EL (cell line): ENCODE measurements around the gene MRGPRF.
"Not testable (repeated sequence)": the region's sequence is repeated elsewhere in the genome, so short reads cannot be mapped to it uniquely, and the experiment has no call there.

ENCODE experiments used
- DNase-seq: peaks from one replicate; pipeline ENCODE4 v3.0.0-alpha.2; 2016

The MRGPRF gene

DNA sequence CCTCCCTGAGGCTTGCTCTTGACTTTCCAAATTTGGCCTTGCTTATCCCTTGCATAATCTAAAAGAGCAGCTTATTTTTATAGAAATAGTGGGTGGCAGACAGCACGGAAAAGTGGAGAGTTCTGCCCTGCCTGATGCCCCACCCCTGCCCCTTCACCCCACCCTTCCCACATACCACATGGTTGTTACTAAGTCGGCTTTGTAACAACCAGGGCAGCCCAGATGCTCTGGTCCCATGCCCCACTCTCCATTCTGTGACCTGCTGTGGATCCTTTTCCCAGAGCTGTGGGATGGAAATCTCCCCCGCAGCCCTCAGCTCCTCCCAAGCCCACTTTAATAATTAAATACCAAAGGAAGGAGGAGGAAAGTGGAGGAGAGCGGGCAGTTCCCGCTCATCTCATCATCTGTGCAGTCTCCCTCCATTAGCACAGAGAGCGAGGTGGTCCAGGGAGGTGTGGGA lies 10.9 kb downstream of the MRGPRF start:
- no peak for DNase-seq

DNA sequence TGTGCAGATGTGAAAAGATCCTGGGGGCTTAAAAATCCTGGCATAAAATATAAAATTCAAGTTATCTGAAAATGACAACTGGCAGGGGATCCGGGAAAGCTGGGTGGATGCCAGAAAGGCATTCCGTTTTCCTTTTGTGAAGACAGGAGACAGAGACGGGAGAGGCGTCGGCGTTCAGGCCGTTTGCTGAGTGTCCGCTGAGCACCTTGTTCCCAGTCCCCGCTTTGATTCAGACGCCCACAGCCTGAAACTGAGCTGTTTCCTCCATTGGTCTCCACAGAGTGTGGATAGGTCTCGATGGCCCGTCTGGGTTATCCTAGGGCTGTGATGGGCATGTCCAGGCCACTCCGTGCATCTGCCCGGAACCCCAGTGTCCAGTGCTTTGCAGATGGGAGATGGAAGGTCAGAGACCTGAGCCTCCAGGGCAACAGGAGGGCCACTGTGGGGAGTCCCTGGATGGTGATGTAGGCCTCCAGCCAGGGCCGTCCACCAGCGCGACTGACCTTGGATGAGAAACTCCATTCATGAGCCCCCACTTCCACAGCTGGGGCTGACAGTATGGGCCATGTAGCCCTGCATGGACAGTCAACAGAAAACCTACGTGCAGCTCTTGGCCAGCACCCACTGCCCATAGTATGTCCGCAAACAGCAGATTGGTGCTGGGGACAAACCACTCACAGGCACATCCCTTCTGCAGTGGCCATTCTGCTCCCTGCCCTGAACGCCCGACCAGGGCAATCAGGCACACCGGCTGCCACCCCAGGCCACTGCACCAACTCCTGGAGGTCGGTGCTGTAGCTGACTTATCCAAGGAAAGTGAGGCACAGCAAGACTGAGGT lies 11.6 kb downstream of the MRGPRF start:
- no peak for DNase-seq

DNA sequence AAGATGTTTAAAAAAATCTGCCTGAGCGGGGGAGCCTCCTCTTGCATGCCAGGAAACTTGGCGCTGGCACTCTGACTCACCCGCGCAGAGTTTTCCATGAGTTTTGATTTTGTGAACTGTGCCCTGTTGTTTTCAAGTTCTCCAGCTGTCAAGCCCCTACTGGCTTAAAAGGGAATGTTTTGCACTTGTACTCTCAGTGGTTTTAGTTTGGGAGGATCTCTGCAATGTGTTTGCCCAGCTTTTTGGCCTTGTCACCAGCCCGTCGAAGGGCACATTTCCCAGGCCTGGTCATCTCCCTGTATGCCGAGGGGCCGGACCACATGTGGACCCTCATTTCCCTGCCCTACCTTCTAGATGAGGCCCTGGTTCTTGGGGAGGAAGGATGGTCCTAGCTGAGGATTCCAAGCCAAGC lies 12.2 kb downstream of the MRGPRF start:
- DNase-seq: peak; percentile 83

DNA sequence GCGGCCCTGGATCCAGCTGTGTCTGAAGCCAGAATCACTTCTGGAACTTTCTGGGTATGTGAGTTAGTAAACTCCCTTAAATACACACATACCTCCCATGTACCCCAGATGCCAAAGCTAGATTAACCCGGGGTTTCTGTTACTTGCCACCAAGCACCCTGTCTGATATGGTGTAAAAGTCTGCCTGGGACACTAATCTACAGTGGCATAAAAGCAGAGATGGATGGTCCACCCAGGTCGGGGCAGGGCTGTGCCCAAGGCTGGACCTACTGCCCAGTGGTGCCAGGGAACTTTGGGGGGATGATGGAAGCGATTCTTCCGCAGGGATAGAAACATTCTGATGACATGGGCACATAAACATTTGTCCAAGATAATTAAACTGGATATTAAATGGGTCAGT lies 12.7 kb downstream of the MRGPRF start:
- DNase-seq: no peak

DNA sequence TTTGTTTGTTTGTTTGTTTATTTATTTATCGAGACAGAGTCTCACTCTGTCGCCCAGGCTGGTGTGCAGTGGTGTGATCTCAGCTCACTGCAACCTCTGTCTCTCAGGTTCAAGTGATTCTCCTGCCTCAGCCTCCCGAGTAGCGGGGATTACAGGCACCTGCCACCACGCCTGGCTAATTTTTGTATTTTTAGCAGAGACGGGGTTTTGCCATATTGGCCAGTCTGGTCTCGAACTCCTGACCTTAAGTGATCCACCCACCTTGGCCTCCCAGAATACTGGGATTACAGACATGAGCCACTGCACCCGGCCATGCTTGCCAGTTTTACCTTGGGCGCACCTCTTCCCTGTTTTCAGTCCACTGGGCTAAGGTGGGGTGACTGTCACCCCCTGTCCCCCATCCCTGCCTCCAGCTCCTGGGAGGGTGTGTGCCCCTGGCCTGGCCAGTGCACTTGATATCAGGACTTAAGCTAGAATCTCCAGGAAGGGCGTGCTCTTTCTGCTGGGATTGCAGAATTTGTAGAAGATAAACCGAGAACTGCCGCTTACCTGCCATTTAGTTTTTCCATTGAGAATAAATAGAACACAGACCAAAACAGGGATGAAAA lies 13.2 kb downstream of the MRGPRF start:
- DNase-seq: not testable (repeated sequence)

DNA sequence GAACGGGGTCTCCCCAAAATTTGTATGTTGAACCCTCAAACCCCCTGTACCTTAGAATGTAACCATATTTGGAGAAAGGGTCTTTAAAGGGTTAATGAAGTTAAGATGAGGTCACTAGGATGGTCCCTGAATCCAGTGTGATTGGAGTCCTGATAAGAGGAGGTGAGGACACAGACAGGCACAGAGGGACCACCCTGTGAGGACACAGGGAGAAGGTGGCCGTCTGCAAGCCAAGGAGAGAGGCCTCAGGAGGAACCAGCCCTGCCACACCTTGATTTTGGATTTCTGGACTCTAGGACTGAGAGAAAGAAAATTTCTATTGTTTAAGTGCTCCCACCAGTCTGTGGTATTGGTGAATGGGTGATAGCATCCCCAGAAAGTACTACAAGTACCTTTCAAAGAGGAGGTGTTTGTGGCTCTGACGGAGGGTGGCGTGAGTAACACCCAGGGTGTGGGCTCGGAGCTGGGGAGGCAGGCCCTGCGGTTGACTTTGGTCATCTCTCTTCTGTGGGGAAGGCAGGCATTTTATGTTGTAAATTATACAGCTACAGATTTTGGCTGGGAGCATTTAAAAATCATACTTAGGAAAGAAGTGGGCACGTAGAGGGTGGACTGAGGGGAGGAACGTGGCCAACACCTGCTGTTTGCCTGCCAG lies 13.8 kb downstream of the MRGPRF start:
- DNase-seq: no peak

DNA sequence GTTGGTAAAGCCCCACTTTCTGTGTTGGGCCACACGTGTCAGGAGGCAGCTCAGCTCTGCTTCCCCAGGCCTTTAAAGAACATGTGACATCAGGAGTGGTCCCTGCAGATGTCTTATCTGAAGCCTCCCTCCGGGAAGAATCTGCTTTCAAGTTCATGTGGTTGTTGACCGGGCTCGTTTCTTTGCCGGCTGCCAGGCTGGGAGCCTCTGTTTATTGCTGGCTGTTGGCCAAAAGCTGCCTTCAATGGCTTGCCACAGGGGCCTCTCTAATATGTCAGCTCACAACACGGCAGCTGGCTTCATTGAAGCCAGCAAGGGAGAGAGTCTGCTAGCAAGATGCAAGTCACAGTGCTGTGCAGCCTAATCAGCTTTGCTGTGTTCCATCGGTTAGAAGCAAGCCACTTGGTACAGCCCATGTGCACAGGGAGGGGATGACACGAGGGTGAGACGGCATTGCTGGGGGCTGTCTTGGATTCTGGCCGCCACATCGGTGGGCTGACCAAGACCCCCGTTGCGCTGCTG lies 14.6 kb downstream of the MRGPRF start:
- DNase-seq: peak; percentile 11

DNA sequence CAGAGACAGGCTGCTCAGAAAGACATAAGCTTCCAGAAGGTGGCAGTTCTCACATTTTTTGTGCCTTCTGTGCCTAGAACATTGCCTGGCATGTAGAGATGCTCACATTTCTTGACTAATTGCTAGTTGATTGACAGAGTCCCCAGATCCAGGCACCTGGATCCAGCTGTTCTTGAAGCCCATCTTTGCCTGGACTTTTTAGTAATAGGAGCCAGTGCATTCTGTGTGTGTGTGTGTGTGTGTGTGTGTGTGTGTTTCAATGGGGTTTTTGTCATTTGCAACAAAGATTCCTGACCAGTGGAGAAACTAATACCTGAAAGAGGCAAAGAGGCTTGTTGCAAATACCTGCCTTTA lies 15.1 kb downstream of the MRGPRF start:
- DNase-seq: no peak

DNA sequence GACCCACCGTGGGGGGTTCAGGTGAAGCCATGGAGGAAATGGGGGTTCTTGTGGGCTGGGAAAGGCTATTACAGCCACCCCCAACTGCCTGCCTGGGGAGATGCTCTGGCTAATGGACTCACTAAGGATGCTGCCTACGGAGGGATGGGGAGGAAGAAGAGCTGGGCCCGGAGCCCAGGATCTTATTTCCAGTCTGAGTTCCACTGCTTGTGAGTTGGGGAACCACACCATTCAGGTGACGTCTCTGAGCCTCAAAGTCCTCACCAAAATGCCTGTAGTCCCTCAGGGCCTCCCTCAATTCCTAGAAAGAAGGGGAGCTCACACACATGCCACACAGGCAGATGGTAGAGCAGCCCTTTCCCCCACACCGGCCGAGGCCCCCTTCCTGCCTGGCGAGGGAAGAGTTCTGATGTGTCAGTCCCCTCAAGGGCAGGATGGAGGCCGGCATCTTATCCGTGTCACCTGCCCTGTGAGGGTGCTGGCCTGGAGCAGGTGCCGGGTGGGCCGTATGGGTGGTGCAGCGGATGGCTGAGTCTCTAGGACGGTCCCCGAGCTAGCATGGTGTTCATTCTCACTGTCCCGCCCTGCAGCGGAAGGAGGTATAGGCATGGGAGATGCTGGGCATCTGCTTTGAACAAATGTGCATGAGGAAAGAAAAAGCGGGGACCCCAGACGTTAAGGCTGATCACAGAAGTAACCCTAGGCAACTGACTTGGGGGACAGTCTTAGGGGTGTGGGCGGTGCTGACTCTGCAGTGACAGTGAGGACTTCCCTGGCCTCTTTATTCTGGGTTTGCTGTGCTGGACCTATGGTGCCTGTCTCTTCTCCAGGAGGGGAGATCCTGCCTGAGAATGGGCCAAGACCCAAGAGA lies 15.7 kb downstream of the MRGPRF start:
- DNase-seq: no peak

DNA sequence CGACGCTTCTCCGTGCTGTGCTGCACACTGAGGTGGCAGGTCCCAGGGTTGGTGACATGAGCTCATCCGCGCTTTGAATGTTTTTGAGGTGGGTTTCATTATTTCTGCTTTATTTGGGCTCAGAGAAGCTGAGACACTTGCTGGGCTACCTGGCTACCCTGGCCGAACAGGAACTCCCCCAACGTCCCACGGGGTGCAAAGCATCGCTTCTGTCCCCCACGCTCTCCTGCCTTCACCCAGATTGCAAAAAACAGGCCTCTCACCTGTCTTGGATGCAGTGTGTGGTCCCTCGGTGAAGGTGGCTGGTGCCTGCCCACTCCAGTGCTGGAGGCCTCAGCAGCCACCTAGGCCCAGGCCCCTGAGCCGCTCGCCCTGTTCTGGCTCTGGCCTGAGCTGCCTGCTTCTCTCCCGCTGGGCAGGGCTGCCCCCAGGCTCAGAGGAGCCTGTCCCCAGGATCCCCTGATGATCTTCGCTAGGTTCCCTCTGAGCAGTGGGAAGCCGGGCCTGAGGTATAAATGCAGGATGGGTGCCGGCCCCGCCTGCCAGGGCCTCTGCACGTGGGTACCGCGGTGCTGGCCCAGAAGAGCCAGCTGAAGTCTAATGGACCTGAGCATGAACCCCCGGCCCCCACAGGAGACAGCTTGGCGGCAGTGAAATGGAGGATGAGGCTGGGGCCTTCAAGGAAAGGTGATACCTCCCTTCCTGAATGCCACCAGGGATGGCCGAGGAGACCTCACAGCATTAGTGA lies 16.5 kb downstream of the MRGPRF start:
- no peak for DNase-seq

DNA sequence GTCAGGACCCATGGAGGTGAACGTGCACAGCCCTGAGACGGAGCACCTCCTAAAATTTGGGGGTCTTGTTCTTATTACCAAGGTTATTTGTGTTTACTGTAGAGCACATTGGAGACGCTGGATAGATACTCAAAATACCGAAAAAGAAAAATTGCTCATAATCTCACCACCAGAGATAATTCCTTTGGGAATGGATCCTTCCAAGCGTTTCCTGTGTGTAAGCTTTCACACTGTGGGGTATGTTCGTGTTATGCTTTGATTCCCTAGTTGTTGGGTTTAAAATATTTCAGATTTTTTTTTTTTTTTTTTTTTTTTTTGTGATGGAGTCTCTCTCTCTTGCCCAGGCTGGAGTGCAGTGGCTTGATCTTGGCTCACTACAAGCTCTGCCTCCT lies 18.2 kb downstream of the MRGPRF start:
- DNase-seq: no peak

DNA sequence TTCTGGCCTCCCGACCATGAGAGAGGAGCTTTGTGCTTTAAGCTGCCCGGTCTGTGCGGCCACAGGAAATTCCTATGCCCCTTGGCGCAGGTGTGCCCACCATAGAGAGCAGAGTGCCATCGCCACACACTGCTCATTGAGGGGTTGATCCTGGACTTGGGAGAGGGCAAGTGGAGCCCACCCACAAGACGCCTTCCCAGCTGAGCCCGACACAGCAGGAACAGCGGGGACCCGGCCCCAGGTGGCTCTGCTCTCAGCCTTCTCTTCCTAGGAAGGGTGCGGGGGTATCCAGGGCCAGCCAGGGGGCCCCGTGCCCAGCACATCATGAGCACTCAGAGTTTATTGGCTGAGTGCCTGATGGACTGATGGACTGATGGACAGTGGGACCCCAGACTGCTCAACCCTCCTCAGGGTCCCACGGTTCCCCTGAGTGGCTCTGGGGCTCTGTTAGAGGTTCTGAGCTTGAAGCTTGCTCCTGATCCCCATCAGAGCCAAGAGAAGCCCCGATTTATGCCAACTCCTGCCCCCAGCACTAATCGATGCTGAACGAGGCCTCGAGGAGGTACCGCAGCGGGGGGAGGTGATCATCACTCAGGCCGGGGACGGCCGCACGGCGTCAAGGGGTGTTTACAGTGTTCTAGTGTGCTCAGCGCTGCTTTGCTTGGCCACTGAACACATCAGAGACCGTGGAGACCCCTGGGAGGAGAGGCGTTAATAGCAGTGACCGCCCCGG lies 18.7 kb downstream of the MRGPRF start:
- DNase-seq: no peak

DNA sequence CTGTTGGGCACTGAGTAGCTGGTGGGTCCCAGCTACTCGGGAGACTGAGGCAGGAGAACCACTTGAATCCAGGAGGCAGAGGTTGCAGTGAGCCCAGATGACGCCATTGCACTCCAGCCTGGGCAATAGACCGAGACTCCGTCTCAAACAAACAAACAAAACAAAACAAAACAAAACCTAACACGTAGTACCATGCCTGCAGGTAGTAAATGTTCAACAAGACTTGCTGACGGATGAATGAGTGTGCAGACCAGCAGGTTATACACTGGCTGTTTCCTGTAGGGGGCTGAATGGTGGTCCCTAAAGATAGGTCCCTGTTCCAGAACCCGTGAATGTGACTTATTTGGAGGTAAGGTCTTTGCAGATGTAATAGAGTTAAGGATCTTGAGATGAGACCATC lies 19.5 kb downstream of the MRGPRF start:
- no peak for DNase-seq

DNA sequence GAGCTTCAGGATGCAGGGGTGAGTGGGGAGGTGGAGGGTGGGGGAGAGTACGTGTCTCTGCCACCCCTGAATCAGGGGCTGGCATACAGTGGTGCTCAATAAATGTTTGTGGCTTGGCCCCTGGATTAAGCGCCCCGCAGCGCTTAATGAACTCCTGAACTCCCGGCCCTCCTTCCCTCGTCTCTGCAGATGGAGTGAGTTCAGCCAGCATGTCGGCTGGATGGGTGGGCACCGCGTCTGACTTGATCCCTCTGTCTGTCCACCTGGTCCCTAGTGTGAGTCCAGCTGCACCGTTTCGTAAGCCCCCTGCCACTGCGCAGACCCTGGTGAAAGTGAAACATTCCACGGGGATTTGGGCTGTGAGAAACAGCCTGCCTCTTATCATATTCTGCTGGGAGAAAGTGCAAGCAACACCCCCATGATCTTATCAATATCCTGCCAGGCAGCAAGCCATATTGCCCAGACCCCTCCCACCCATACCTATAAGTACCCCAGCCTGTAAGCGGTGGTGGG lies 20.2 kb downstream of the MRGPRF start:
- DNase-seq: no peak

DNA sequence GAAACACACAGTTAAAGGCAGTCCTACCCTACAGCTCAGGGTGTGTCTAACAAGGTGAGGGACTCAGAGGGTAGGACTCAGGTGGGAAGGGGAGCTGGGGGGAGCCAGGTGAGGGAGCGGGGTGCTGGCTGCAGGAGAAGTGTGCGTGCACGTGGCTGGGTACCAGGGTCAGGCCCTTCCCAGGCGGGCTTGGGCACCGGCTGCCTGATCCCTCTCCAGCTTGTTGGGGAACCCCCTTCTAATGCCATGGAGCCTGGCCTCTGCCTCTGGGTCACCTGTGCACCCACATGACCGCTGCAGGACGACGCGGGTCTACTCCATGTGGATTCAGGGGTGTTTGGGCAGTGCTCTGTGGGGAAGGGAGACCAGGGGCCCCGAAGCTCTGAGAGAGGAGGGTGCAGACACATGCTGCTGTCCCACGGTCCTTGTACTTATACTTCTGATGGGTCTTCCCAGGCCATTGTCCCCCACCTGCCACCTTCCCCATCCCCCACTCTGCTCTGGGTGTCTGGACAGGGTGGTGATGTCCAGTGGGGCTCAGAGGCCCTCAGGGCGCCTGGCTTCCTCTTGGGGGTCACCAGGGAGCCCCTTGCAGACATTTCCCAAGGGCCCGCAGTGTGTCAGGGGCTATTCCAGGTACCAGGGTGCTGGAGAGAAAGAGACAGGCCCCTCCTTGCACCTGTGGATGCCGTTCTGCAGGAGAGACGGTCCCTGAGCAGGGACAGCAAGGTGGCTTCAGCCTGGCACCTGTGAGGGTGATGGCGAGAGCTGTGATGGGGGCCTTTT lies 21.9 kb downstream of the MRGPRF start:
- DNase-seq: no peak

DNA sequence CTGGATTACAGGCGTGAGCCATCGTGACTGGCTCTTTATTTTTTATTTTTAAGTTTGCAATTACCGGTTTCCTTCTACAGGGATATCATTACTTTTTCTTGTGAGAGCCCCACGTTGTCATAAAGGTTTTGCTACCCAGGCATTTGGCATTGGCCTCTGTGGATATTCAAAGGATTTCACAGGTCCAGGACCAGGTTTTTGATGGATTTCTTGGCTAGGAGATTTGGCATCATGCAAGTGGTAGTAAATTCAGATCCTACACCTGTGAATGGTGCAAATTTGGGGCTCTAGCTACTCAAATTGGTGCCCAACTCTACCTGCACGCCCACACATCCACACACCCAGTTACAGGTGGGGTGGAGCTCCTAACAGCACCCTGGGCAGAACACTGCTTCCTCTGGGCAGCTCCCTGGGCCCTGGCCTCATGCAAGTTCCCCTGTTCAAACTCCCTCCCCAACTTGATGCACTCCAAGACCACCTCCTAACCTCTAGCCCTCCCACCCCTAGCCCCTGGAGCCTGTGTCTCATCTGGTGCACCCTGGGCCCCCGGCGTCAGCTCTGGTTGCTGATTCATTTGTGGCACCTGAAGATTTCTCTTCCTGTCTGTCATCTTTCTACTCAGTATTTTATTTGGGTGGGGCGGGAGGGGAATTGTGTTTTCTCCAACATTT lies 23.0 kb downstream of the MRGPRF start:
- no peak for DNase-seq

DNA sequence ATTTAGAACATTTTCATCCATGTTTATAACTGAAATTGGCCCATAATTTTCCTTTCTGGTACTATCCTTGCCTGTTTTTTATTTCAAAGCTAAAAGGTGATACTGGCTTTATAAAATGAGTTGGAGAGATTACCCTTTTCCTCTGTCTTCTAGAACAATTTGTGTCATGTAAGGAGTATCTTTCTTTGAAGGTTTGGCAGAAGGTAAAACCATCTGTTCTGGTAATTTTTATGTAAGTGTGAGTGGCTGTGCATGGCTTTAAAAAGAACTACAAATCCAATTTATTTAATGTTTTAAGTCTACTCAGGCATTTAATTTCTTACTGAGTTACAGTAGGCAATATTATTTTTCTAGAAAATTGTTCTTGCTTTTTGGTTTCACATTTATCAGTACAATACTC lies 24.6 kb downstream of the MRGPRF start:
- DNase-seq: no peak

DNA sequence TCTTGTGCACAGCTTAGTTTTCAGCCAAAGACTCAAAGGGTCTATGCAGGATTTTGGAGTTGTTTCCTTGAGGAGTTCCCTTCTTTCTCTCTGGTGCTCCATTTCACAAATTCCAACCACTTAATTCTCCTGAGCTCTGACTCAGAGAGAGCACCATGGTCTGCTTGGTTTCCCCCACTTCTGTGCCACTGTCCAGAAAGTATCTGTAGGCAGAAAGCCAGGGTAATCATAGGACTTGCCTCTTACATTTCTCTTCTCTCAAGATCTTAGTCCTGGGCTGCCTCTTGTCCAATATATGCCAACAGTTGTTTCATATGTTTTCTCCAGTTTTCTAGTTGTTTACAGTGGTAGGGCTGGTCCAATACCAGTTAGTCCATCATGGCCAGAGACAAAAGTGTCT lies 25.8 kb downstream of the MRGPRF start:
- DNase-seq: no peak

DNA sequence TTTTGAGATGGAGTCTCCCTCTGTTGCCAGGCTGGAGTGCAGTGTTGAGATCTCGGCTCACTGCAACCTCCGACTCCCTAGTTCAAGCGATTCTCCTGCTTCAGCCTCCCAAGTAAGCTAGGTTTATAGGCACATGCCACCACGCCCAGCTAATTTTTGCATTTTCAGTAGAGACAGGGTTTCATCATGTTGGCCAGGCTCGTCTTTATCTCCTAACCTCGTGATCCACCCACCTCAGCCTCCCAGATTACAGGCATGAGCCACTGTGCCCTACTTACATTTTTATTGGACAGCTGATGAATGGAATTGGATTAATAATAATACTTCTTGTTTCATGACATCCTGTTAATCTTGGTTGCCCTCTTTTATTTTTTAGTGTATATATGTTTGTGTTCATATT lies 29.2 kb downstream of the MRGPRF start:
- no peak for DNase-seq

DNA sequence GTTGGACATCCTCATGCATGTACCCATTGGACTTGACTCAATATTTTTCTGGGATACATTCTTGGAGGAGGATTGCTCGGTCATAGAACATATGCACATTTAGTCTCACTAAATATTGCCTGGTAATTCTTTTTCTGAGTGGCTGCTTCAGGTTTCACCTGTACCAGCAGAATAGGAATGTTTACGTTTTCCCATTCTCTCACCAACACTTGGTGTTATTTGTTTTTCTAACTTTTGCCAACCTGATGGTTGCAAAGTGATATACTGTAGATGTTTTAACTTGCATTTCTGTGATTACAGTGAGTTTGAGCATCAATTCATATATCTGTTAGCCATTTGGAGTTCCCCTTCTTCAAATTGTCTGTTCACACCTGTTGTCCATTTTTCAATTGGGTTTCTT lies 30.9 kb downstream of the MRGPRF start:
- no peak for DNase-seq
